ENCODE measurements around the gene NAAA.

DNA sequence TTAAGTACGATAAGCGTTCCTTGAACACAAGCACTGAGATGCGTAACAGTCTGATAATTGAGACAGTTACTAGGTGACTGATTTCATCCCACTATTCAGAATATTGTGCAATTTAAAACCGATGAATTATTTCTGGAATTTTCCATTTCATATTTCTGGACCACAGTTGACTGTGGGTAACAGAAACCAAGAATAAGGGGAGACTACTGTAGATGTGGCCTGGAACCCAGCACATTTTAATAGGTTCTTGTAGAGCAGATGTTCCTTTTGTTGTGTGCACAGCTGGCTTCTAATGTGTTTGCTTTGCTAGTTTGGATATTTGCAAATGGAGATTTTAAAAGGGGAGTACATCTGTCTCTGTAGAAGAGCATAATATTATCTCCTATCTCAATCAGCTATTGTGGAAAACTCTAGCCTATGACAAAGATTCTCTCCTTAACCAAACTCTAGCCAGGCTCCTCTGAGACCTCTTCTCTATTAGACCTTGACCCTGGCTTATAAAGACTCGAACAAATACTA is 16.4 kb downstream of the NAAA start:
- TF ChIP-seq POLR2A (IDR thresholded peaks at IDR 0.05) (no peak), POLR2AphosphoS5 (IDR thresholded peaks at IDR 0.05) (no peak)
- TF ChIP-seq, protein P1, sequence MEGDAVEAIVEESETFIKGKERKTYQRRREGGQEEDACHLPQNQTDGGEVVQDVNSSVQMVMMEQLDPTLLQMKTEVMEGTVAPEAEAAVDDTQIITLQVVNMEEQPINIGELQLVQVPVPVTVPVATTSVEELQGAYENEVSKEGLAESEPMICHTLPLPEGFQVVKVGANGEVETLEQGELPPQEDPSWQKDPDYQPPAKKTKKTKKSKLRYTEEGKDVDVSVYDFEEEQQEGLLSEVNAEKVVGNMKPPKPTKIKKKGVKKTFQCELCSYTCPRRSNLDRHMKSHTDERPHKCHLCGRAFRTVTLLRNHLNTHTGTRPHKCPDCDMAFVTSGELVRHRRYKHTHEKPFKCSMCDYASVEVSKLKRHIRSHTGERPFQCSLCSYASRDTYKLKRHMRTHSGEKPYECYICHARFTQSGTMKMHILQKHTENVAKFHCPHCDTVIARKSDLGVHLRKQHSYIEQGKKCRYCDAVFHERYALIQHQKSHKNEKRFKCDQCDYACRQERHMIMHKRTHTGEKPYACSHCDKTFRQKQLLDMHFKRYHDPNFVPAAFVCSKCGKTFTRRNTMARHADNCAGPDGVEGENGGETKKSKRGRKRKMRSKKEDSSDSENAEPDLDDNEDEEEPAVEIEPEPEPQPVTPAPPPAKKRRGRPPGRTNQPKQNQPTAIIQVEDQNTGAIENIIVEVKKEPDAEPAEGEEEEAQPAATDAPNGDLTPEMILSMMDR (IDR thresholded peaks at IDR 0.05 in 8 of 11, conservative IDR thresholded peaks at IDR 0.05 in 3 of 11), result no peak
